Astrocyte of the cerebellum (primary cell): ENCODE data around the gene CYB5R4.
A peak's percentile ranks its signal among the peaks of the same experiment; 100 is the strongest.

Experiments
- DNase-seq: peaks from one replicate; pipeline ENCODE4 v3.0.0-alpha.2; 2011; ENCODE audit warnings: low read depth
- H3K4me3 ChIP-seq: 2 replicates; pipeline ENCODE4 v1.5.1; 2011; ENCODE audit warnings: mild to moderate bottlenecking, low read depth, low read length, moderate library complexity
- CTCF ChIP-seq: IDR thresholded peaks from 2 replicates; pipeline ENCODE4 v1.5.1; 2012; ENCODE audit warnings: low read length, low read depth, moderate library complexity, mild to moderate bottlenecking; ENCODE audit errors: missing control alignments
- in situ Hi-C: cut with HindIII; loops from 2 replicates; pipeline ENCODE4 v1.10.0; 2017; ENCODE audit warnings: low sequenced_read_pairs

Gene CYB5R4

DNA sequence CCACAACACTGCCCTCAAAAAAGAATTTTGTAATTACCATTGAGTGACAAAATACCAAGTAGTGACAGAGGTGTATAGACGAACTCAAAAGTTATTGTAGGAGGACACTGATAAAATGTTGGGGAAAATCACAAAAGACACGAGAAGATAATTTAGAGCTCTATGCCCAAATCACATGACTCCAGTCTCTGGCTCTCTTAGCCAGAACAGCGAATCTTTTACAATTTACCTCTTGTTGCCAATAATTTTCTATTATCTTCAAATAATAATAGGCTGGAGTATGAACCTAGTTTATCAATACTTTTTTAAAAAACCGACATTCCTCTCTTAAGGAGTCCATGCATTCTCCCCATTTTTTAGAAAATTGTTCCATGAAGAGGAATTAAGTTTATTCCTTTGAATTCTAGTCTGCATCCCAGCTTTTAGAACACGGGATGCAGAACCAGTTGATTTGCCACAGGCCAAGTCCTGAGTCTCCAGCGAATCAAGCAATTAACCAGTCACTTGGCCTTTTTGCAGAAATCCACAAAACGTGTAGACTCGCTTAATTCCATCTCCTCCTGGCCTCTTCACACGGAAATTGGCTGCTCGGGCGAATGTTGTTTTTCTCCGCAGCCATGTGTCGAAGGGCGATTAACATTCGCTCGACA, 6.8 kb upstream of the CYB5R4 start:
- H3K4me3 ChIP-seq, result peak overlapping the region; percentile 42
- no peak for DNase-seq
- in situ Hi-C loops, result no loop called here
- TF ChIP-seq CTCF, result no peak

GRCh38 chr6:83853178-83854000, 6.1 kb upstream of the CYB5R4 start, which contains the start of gene RIPPLY2:
TSS of gene RIPPLY2 (plus strand) at chr6:83853360. CDS start at chr6:83853417, 57 bp downstream.
- in situ Hi-C loops, result no loop called here
- H3K4me3 ChIP-seq, result peak within 1 kb of the TSS; percentile 42
- TF ChIP-seq CTCF, result no peak

DNA sequence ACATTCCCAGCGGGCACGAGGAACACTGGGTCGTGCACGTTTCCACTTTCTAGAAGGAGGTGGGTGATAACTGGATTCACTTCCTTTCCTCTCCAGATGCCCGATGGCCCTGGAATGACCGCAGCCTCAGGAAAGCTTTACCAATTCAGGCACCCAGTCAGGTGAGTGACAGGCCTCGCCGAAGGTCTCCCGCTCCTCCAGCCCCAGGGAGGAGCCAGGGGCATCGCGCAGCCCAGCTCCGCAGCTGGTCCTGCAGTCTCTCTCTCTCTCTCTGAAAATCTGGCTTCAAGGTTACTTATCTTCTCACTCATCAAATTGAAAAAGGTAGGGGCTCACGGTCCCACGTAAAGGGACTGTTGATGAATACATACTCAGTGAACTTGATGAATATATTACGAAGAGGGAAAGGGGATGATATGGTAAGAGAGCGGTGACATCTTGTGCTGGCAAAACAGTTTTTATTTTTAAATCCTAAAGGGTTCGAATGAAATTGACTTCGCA, 5.4 kb upstream of the CYB5R4 start:
- no peak for TF ChIP-seq CTCF
- in situ Hi-C loops, result no loop called here
- DNase-seq, result no peak
- peak overlapping the region; percentile 42 for H3K4me3 ChIP-seq

More at GRCh38 chr6:83853178-83854000, 6.1 kb upstream of the CYB5R4 start, which contains the start of gene RIPPLY2:
- DNase-seq, result no peak

GRCh38 chr6:83854766-83855165, 4.7 kb upstream of the CYB5R4 start:
- in situ Hi-C loops, result no loop called here
- no peak for DNase-seq
- no peak overlapping the region for H3K4me3 ChIP-seq
- no peak for TF ChIP-seq CTCF

DNA sequence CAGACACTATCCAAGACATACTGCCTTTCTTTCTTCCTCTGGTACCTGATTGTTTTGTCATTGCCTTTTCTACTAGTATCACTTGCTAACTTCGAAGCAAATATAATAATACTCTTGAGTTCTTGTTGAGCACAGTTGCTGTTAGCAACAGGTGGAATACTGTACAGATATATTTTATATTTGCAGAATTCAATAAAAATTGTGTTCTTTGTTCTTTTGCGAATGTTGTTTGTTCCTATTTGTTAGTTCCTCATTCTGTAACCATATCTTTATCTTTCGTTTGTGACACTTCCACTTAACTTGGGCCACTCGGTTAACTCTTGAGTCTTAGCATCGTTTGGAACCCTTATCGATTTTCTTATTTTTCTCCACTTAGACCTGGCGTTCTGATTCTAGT, 868 bp downstream of the CYB5R4 start:
- in situ Hi-C loops, result no loop called here

More for the DNA sequence above, 868 bp downstream of the CYB5R4 start:
- no peak for DNase-seq
- H3K4me3 ChIP-seq, result peak overlapping the region; percentile 89
- no peak for TF ChIP-seq CTCF
